Neural progenitor cell (in vitro differentiated cells): ENCODE data around the gene NFATC1. TPM values are rescaled to one million over a fixed set of nuclear protein-coding genes. Genes with fewer than 3 reads are reported as not detected.
A peak's percentile ranks its signal among the peaks of the same experiment; 100 is the strongest.

Experiments used
- DNase-seq: peaks from one replicate; pipeline ENCODE4 v3.0.0-alpha.2; 2016; ENCODE audit warnings: low spot score
- H2AFZ ChIP-seq: fragments of 200-600 bp; sonication (generic); replicated peaks from 2 replicates; pipeline ENCODE4 v1.6.1; 2016; ENCODE audit warnings: antibody characterized with exemption
- H3F3A ChIP-seq: fragments of 200-600 bp; sonication (generic); 2 replicates; pipeline ENCODE4 v1.6.1; 2016; ENCODE audit warnings: antibody characterized with exemption, low read depth
- H3K27ac ChIP-seq: fragments of 200-600 bp; sonication (generic); 2 replicates; pipeline ENCODE4 v1.5.1; 2016; ENCODE audit warnings: mild to moderate bottlenecking
- H3K27me3 ChIP-seq: fragments of 200-600 bp; sonication (generic); 2 replicates; pipeline ENCODE4 v1.6.1; 2016; ENCODE audit warnings: mild to moderate bottlenecking, moderate library complexity
- H3K36me3 ChIP-seq: fragments of 200-600 bp; sonication (generic); 2 replicates; pipeline ENCODE4 v1.5.1; 2016
- H3K4me1 ChIP-seq: fragments of 200-600 bp; sonication (generic); 2 replicates; pipeline ENCODE4 v1.6.1; 2016; ENCODE audit warnings: mixed run types
- H3K4me2 ChIP-seq: fragments of 200-600 bp; sonication (generic); 2 replicates; pipeline ENCODE4 v1.6.1; 2016
- H3K4me3 ChIP-seq: fragments of 200-600 bp; sonication (generic); 2 replicates; pipeline ENCODE4 v1.5.1; 2016
- H3K79me2 ChIP-seq: fragments of 200-600 bp; sonication (generic); 2 replicates; pipeline ENCODE4 v1.6.1; 2016; ENCODE audit warnings: low read depth
- H3K9ac ChIP-seq: fragments of 200-600 bp; sonication (generic); 2 replicates; pipeline ENCODE4 v1.6.1; 2016
- H3K9me3 ChIP-seq: fragments of 200-600 bp; sonication (generic); 2 replicates; pipeline ENCODE4 v1.5.1; 2016; ENCODE audit warnings: low read depth
- H4K20me1 ChIP-seq: fragments of 200-600 bp; sonication (generic); 2 replicates; pipeline ENCODE4 v1.6.1; 2016; ENCODE audit warnings: low read depth
- H3K27ac Mint-ChIP-seq: 3 replicates; pipeline ENCODE4 v1.8.0; 2021; ENCODE audit warnings: mixed read lengths
- H3K27me3 Mint-ChIP-seq: 2 replicates; pipeline ENCODE4 v1.8.0; 2022; ENCODE audit warnings: low read depth, mild to moderate bottlenecking, inconsistent platforms, moderate library complexity, mixed read lengths; ENCODE audit not compliant: insufficient read depth
- H3K36me3 Mint-ChIP-seq: 3 replicates; pipeline ENCODE4 v1.8.0; 2021; ENCODE audit warnings: mixed read lengths
- H3K4me1 Mint-ChIP-seq: 3 replicates; pipeline ENCODE4 v1.8.0; 2021; ENCODE audit warnings: mixed read lengths
- H3K4me3 Mint-ChIP-seq: 3 replicates; pipeline ENCODE4 v1.8.0; 2021; ENCODE audit warnings: mild to moderate bottlenecking, moderate library complexity, mixed read lengths
- H3K9me3 Mint-ChIP-seq: 3 replicates; pipeline ENCODE4 v1.8.0; 2020; ENCODE audit warnings: mixed read lengths
- CTCF ChIP-seq: fragments of 200-600 bp; sonication (generic); IDR thresholded peaks from 2 replicates; pipeline ENCODE4 v1.5.1; 2017; ENCODE audit warnings: antibody characterized with exemption, mild to moderate bottlenecking
- EZH2 ChIP-seq: fragments of 200-600 bp; sonication (generic); IDR thresholded peaks from 2 replicates; pipeline ENCODE4 v1.6.1; 2017; ENCODE audit warnings: antibody characterized with exemption, mild to moderate bottlenecking, moderate library complexity
- EZH2phosphoT487 ChIP-seq: fragments of 200-600 bp; sonication (generic); IDR thresholded peaks from 2 replicates; pipeline ENCODE4 v1.6.1; 2017; ENCODE audit warnings: antibody characterized with exemption
- total RNA-seq: library from RNA; depleted of rRNA; stranded (reverse); fragments of >200 nt; gene quantifications from 2 replicates; pipeline ENCODE4 v1.2.3, GENCODE V29; 2015; ENCODE audit warnings: low replicate concordance

The NFATC1 gene
- total RNA-seq, 1 donor from 2014 or later: 2.3 TPM

- Mint-ChIP-seq H3K27me3 (peaks cover 6% of the 10 kb centered on the region), H3K4me3 (no peak overlapping the region), H3K4me1 (peaks cover 24% of the 10 kb centered on the region), H3K27ac (no peak overlapping the region), H3K36me3 (peaks cover 4% of the 10 kb centered on the region), H3K9me3 (no peaks in the 10 kb centered on the region)
- Histone ChIP-seq H3K9ac (no peak overlapping the region), H3K4me3 (no peak overlapping the region), H3K27ac (no peak overlapping the region), H3K4me2 (no peak overlapping the region), H3K27me3 (peaks cover 16% of the 10 kb centered on the region), H4K20me1 (no peaks in the 10 kb centered on the region), H3K79me2 (no peaks in the 10 kb centered on the region), H3F3A (peaks cover 4% of the 10 kb centered on the region), H3K36me3 (no peaks in the 10 kb centered on the region), H3K4me1 (peaks cover 17% of the 10 kb centered on the region), H2AFZ (no peak overlapping the region), H3K9me3 (no peaks in the 10 kb centered on the region)
- TF ChIP-seq EZH2 (no peak), CTCF (no peak), EZH2phosphoT487 (no peak)
- no peak for DNase-seq
These were observed 115.5 kb downstream of the NFATC1 start for GRCh38 chr18:79511271-79511670.

- Histone ChIP-seq H3K4me2 (no peak overlapping the region), H3K27ac (no peak overlapping the region), H3K27me3 (peaks cover 16% of the 10 kb centered on the region), H3K9ac (no peak overlapping the region), H3K36me3 (no peaks in the 10 kb centered on the region), H2AFZ (no peak overlapping the region), H3F3A (peaks cover 4% of the 10 kb centered on the region), H4K20me1 (no peaks in the 10 kb centered on the region), H3K4me1 (peaks cover 12% of the 10 kb centered on the region), H3K79me2 (no peaks in the 10 kb centered on the region), H3K4me3 (no peak overlapping the region), H3K9me3 (no peaks in the 10 kb centered on the region)
- H3K9me3 Mint-ChIP-seq: no peaks in the 10 kb centered on the region
- H3K36me3 Mint-ChIP-seq: peaks cover 4% of the 10 kb centered on the region
- H3K4me1 Mint-ChIP-seq: peaks cover 19% of the 10 kb centered on the region
- no peak overlapping the region for H3K27ac Mint-ChIP-seq
- no peak overlapping the region for H3K4me3 Mint-ChIP-seq
- peak; percentile 31 for DNase-seq
- H3K27me3 Mint-ChIP-seq: peaks cover 6% of the 10 kb centered on the region
- TF ChIP-seq EZH2: no peak
These were observed 116.1 kb downstream of the NFATC1 start for GRCh38 chr18:79511671-79512301.

GRCh38 chr18:79512461-79513380, 117.0 kb downstream of the NFATC1 start:
- Mint-ChIP-seq H3K9me3 (no peaks in the 10 kb centered on the region), H3K36me3 (peaks cover 4% of the 10 kb centered on the region), H3K4me3 (no peak overlapping the region), H3K27ac (no peak overlapping the region), H3K27me3 (peaks cover 6% of the 10 kb centered on the region), H3K4me1 (peaks cover 15% of the 10 kb centered on the region)
- H3K9me3 ChIP-seq: no peaks in the 10 kb centered on the region
- no peaks in the 10 kb centered on the region for H4K20me1 ChIP-seq
- TF ChIP-seq EZH2: no peak
- H3K27me3 ChIP-seq: peaks cover 12% of the 10 kb centered on the region
- no peaks in the 10 kb centered on the region for H3K36me3 ChIP-seq
- no peak overlapping the region for H2AFZ ChIP-seq
- no peak for DNase-seq
- no peak overlapping the region for H3K27ac ChIP-seq
- H3K9ac ChIP-seq: no peak overlapping the region
- H3K4me2 ChIP-seq: no peak overlapping the region
- H3F3A ChIP-seq: no peaks in the 10 kb centered on the region
- H3K79me2 ChIP-seq: no peaks in the 10 kb centered on the region
- H3K4me1 ChIP-seq: peaks cover 4% of the 10 kb centered on the region
- H3K4me3 ChIP-seq: no peak overlapping the region

- Mint-ChIP-seq H3K9me3 (no peaks in the 10 kb centered on the region), H3K27ac (no peak overlapping the region), H3K4me3 (no peak overlapping the region), H3K4me1 (peaks cover 10% of the 10 kb centered on the region), H3K27me3 (peaks cover 6% of the 10 kb centered on the region), H3K36me3 (peaks cover 4% of the 10 kb centered on the region)
- no peak for DNase-seq
- TF ChIP-seq CTCF (no peak), EZH2phosphoT487 (no peak), EZH2 (no peak)
- Histone ChIP-seq H3K9ac (no peak overlapping the region), H4K20me1 (no peaks in the 10 kb centered on the region), H3K9me3 (no peaks in the 10 kb centered on the region), H3K27ac (no peak overlapping the region), H3K36me3 (no peaks in the 10 kb centered on the region), H3K4me3 (no peak overlapping the region), H2AFZ (no peak overlapping the region), H3K4me2 (no peak overlapping the region), H3F3A (no peaks in the 10 kb centered on the region), H3K4me1 (no peaks in the 10 kb centered on the region), H3K79me2 (no peaks in the 10 kb centered on the region), H3K27me3 (peaks cover 4% of the 10 kb centered on the region)
These were observed 117.8 kb downstream of the NFATC1 start for GRCh38 chr18:79513381-79514081.
